ENCODE data around the gene WT1. TPM values are rescaled to one million over a fixed set of nuclear protein-coding genes. Genes with fewer than 3 reads are reported as not detected.
"Not testable (repeated sequence)": the region's sequence is repeated elsewhere in the genome, so short reads cannot be mapped to it uniquely, and the experiment has no call there.

Gene WT1
- total RNA-seq, 1 donor from 2014 or later: not detected

GRCh38 chr11:32387411-32387810 is 47.9 kb downstream of the WT1 start:
- no peak for DNase-seq

GRCh38 chr11:32386770-32387377 is 48.5 kb downstream of the WT1 start:
- DNase-seq: no peak

- no peak for DNase-seq
Measured at GRCh38 chr11:32385998-32386397, 49.3 kb downstream of the WT1 start.

GRCh38 chr11:32382339-32383049 is 52.8 kb downstream of the WT1 start:
- no peak for DNase-seq

GRCh38 chr11:32381179-32381578 is 54.2 kb downstream of the WT1 start:
- DNase-seq: no peak

GRCh38 chr11:32379719-32380118 is 55.6 kb downstream of the WT1 start:
- DNase-seq: no peak

- no peak for DNase-seq
Measured at GRCh38 chr11:32375826-32376225, 59.5 kb downstream of the WT1 start.

GRCh38 chr11:32374261-32374711 is 61.1 kb downstream of the WT1 start:
- no peak for DNase-seq

- not testable (repeated sequence) for DNase-seq
Measured at GRCh38 chr11:32369987-32370386, 65.4 kb downstream of the WT1 start.

GRCh38 chr11:32366666-32367065 is 68.7 kb downstream of the WT1 start:
- no peak for DNase-seq

GRCh38 chr11:32365192-32365591 is 70.1 kb downstream of the WT1 start:
- DNase-seq: no peak

- no peak for DNase-seq
Measured at GRCh38 chr11:32358729-32359128, 76.6 kb downstream of the WT1 start.

GRCh38 chr11:32353884-32354283 is 81.5 kb downstream of the WT1 start:
- DNase-seq: no peak

- no peak for DNase-seq
Measured at GRCh38 chr11:32348502-32348901, 86.8 kb downstream of the WT1 start.

- DNase-seq: no peak
Measured at GRCh38 chr11:32344946-32345345, 90.4 kb downstream of the WT1 start.

GRCh38 chr11:32343325-32344008 is 91.9 kb downstream of the WT1 start:
- DNase-seq: no peak

- no peak for DNase-seq
Measured at GRCh38 chr11:32341620-32342613, 93.4 kb downstream of the WT1 start.

- no peak for DNase-seq
Measured at GRCh38 chr11:32340181-32340580, 95.2 kb downstream of the WT1 start.
